GM21381 (cell line): ENCODE data around the gene GNB2.
"Not testable (repeated sequence)": the region's sequence is repeated elsewhere in the genome, so short reads cannot be mapped to it uniquely, and the experiment has no call there.

Experiments used
- ATAC-seq: cut with Tn5 transposase; IDR thresholded peaks from one replicate; pipeline ENCODE4 v1.9.1; 2021; ENCODE audit warnings: mild to moderate bottlenecking, moderate library complexity; ENCODE audit not compliant: unreplicated experiment

The GNB2 gene

DNA sequence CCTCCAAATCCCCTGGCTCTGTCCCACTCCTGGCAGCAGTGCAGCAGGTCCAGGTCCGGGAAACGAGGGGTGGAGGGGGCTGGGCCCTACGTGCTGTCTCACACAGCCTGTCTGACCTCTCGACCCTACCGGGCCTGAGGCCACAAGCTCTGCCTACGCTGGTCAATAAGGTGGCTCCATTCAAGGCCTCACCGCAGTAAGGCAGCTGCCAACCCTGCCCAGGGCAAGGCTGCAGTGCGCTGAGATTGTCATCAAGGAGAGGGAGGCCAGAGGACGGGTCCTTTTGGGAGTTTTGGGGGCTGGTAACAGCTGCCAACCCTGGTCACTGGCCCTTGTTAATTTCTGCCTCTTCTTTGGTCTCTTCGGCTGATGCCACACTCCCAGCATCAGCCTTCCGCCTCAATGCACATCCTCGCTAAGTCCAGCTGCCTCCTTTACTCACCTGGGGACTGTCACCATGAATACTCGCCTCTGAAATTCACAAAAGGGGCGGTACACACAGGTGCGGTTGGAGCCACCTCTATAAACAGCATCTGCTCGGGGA, 50.3 kb downstream of the GNB2 start:
- no peak for ATAC-seq

DNA sequence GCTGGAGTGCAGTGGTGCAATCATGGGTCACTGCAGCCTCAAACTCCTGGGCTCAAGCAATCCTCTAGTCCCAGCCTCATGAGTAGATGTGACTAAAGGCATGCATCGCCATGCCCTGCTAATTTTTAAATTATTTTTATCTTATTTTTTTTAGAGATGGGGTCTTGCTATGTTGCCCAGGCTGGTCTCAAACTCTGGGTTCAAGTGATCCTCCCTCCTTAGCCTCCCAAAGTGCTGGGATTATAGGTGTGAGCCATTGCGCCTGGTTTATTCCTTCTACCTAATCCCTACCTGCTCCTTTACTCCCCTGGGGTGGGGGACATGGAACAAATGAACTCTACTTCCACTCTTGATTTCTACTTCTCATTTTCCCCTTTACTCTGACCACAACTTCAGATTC, 50.8 kb downstream of the GNB2 start:
- not testable (repeated sequence) for ATAC-seq

DNA sequence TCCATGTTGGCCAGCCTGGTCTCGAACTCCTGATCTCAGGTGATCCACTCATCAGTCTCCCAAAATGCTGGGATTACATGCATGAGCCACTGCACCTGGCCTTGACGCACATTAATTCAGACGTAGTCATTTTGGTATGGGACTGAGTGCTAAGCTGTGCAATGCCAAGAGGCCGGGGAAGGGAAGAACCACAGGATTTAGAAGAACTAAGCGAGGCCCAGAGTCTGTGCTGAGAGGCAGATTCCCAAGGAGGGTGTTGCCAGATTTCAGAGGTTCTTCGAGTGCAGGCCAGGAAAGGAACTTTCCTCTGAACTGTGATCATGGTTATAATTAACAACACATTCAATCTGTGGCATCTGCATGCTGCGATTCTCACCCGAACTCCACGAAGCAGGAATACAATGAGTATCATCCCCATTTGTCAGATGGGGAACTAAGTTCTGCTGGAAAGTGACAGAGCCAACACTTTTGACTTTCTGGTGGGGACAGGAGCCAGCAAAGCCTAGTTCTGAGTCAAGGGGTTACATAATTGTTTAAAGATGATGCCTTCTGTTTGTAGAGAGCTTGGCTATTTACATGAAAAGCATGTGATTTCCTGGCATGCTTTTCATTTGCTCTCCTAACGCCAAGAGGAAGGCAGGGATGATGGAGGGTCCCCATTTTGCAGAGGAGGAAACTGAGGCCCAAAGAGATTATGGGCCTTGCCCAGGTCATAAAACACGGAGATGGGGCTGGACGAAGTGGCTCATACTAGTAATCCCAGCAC, 53.6 kb downstream of the GNB2 start:
- no peak for ATAC-seq

DNA sequence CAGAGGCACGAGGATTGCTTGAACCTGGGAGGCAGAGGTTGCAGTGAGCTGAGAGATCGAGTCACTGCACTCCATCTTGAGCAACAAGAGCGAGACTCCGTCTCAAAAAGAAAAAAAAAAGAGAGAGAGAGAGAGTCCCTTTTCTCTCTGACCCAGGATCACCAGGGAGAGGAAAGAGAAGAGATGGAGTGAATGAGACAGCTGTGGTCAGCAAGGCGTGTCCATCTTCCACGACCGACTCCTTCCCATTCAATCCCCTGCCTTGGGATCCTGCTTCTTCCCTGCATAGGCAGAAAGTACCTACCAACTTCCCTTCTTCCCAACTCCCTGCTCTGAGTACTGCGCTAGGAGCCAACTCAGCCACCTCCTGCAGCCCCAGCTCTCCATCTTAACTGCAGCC, 54.7 kb downstream of the GNB2 start:
- no peak for ATAC-seq
